Progenitor cell of endocrine pancreas (in vitro differentiated cells): ENCODE results near the gene FCRL5. TPM values are rescaled to one million over a fixed set of nuclear protein-coding genes. Genes with fewer than 3 reads are reported as not detected.

ENCODE experiments used
- DNase-seq: peaks from one replicate; pipeline ENCODE4 v3.0.0; 2021; ENCODE audit warnings: low spot score; ENCODE audit not compliant: unreplicated experiment
- H3K27ac Mint-ChIP-seq: 2 replicates; pipeline ENCODE4 v1.8.0; 2021; ENCODE audit warnings: mild to moderate bottlenecking, moderate library complexity, mixed read lengths
- H3K27me3 Mint-ChIP-seq: 2 replicates; pipeline ENCODE4 v1.8.0; 2021; ENCODE audit warnings: mixed read lengths
- H3K36me3 Mint-ChIP-seq: 2 replicates; pipeline ENCODE4 v1.8.0; 2022; ENCODE audit warnings: mixed read lengths; ENCODE audit not compliant: insufficient read depth
- H3K4me1 Mint-ChIP-seq: 2 replicates; pipeline ENCODE4 v1.8.0; 2021; ENCODE audit warnings: low read depth, mixed read lengths
- H3K4me3 Mint-ChIP-seq: 2 replicates; pipeline ENCODE4 v1.8.0; 2021; ENCODE audit warnings: low read depth, mild to moderate bottlenecking, moderate library complexity, mixed read lengths
- H3K9me3 Mint-ChIP-seq: 2 replicates; pipeline ENCODE4 v1.8.0; 2021; ENCODE audit warnings: low read depth, mixed read lengths
- CTCF ChIP-seq: fragments of 200-600 bp; sonication (generic); IDR thresholded peaks from one replicate; pipeline ENCODE4 v1.5.0; 2021; ENCODE audit warnings: antibody characterized with exemption, mild to moderate bottlenecking; ENCODE audit not compliant: unreplicated experiment
- total RNA-seq: library from RNA; stranded (reverse); gene quantifications from 2 replicates; pipeline ENCODE4 v1.2.1, GENCODE V29; 2021

Gene FCRL5
- total RNA-seq, 1 donor from 2014 or later, result not detected

GRCh38 chr1:157542676-157543075 lies 9.6 kb downstream of the FCRL5 start:
- Mint-ChIP-seq H3K27ac (no peak overlapping the region), H3K4me1 (no peaks in the 10 kb centered on the region), H3K9me3 (no peaks in the 10 kb centered on the region), H3K4me3 (no peak overlapping the region), H3K36me3 (no peaks in the 10 kb centered on the region), H3K27me3 (peaks cover 12% of the 10 kb centered on the region)
- no peak for DNase-seq
- TF ChIP-seq CTCF, result no peak

GRCh38 chr1:157540852-157541251 lies 11.5 kb downstream of the FCRL5 start:
- H3K4me3 Mint-ChIP-seq, result no peak overlapping the region
- no peaks in the 10 kb centered on the region for H3K4me1 Mint-ChIP-seq
- H3K9me3 Mint-ChIP-seq, result no peaks in the 10 kb centered on the region
- no peak overlapping the region for H3K27ac Mint-ChIP-seq
- no peak for TF ChIP-seq CTCF
- H3K27me3 Mint-ChIP-seq, result peaks cover 12% of the 10 kb centered on the region
- DNase-seq, result no peak
- H3K36me3 Mint-ChIP-seq, result no peaks in the 10 kb centered on the region

- Mint-ChIP-seq H3K4me3 (no peak overlapping the region), H3K4me1 (no peaks in the 10 kb centered on the region), H3K27ac (no peak overlapping the region), H3K36me3 (no peaks in the 10 kb centered on the region), H3K9me3 (no peaks in the 10 kb centered on the region), H3K27me3 (peaks cover 12% of the 10 kb centered on the region)
- TF ChIP-seq CTCF, result no peak
- DNase-seq, result no peak
Observed at GRCh38 chr1:157540160-157540748, 12.1 kb downstream of the FCRL5 start.

- H3K4me3 Mint-ChIP-seq, result no peak overlapping the region
- DNase-seq, result no peak
Observed at GRCh38 chr1:157539568-157539967, 12.7 kb downstream of the FCRL5 start.

GRCh38 chr1:157532569-157532968 lies 19.7 kb downstream of the FCRL5 start:
- no peaks in the 10 kb centered on the region for H3K4me1 Mint-ChIP-seq
- H3K4me3 Mint-ChIP-seq, result no peak overlapping the region
- H3K27me3 Mint-ChIP-seq, result no peaks in the 10 kb centered on the region
- H3K36me3 Mint-ChIP-seq, result no peaks in the 10 kb centered on the region
- DNase-seq, result no peak
- no peak for TF ChIP-seq CTCF
- H3K9me3 Mint-ChIP-seq, result no peaks in the 10 kb centered on the region
- H3K27ac Mint-ChIP-seq, result no peak overlapping the region

More at GRCh38 chr1:157539568-157539967, 12.7 kb downstream of the FCRL5 start:
- Mint-ChIP-seq H3K4me1 (no peaks in the 10 kb centered on the region), H3K27ac (no peak overlapping the region), H3K36me3 (no peaks in the 10 kb centered on the region), H3K27me3 (peaks cover 12% of the 10 kb centered on the region), H3K9me3 (no peaks in the 10 kb centered on the region)
- TF ChIP-seq CTCF, result no peak
